ENCODE results near the gene PKN1.
"Not testable (repeated sequence)": the region's sequence is repeated elsewhere in the genome, so short reads cannot be mapped to it uniquely, and the experiment has no call there.

PKN1 gene

GRCh38 chr19:14432791-14433553 is at the start of gene PKN1:
TSS of gene PKN1 (plus strand) at chr19:14433306. CDS start at chr19:14433522, 216 bp downstream.
- DNase-seq (ENCODE audit: low read depth, low spot score) = no peak

- no peak for DNase-seq (ENCODE audit: low read depth, low spot score)
Observed at GRCh38 chr19:14383661-14384555, 49.2 kb upstream of the PKN1 start.

GRCh38 chr19:14385492-14385891 is 47.6 kb upstream of the PKN1 start:
- no peak for DNase-seq (ENCODE audit: low read depth, low spot score)

GRCh38 chr19:14390548-14390947 is 42.6 kb upstream of the PKN1 start:
- DNase-seq (ENCODE audit: low read depth, low spot score) = no peak

GRCh38 chr19:14391156-14391821 is 41.8 kb upstream of the PKN1 start:
- DNase-seq (ENCODE audit: low read depth, low spot score) = no peak

GRCh38 chr19:14393329-14393728 is 39.8 kb upstream of the PKN1 start:
- no peak for DNase-seq (ENCODE audit: low read depth, low spot score)

GRCh38 chr19:14394167-14394566 is 38.9 kb upstream of the PKN1 start:
- DNase-seq (ENCODE audit: low read depth, low spot score) = no peak

- DNase-seq (ENCODE audit: low read depth, low spot score) = no peak
Observed at GRCh38 chr19:14395262-14395661, 37.8 kb upstream of the PKN1 start.

GRCh38 chr19:14395710-14396336 is 37.3 kb upstream of the PKN1 start:
- DNase-seq (ENCODE audit: low read depth, low spot score) = no peak

- DNase-seq (ENCODE audit: low read depth, low spot score) = not testable (repeated sequence)
Observed at GRCh38 chr19:14396730-14397129, 36.4 kb upstream of the PKN1 start.

- not testable (repeated sequence) for DNase-seq (ENCODE audit: low read depth, low spot score)
Observed at GRCh38 chr19:14397168-14397567, 35.9 kb upstream of the PKN1 start.

GRCh38 chr19:14400951-14401431 is 32.1 kb upstream of the PKN1 start:
- DNase-seq (ENCODE audit: low read depth, low spot score) = no peak

- no peak for DNase-seq (ENCODE audit: low read depth, low spot score)
Observed at GRCh38 chr19:14401468-14402195, 31.5 kb upstream of the PKN1 start.

GRCh38 chr19:14402332-14403144 is 30.6 kb upstream of the PKN1 start:
- no peak for DNase-seq (ENCODE audit: low read depth, low spot score)

GRCh38 chr19:14403145-14403930 is 29.8 kb upstream of the PKN1 start:
- not testable (repeated sequence) for DNase-seq (ENCODE audit: low read depth, low spot score)

GRCh38 chr19:14404312-14404711 is 28.8 kb upstream of the PKN1 start:
- no peak for DNase-seq (ENCODE audit: low read depth, low spot score)

GRCh38 chr19:14405380-14405757 is 27.7 kb upstream of the PKN1 start:
- no peak for DNase-seq (ENCODE audit: low read depth, low spot score)

GRCh38 chr19:14405758-14406644 is 27.1 kb upstream of the PKN1 start:
- DNase-seq (ENCODE audit: low read depth, low spot score) = peak; percentile 71

Data from smooth muscle cell of the brain vasculature (primary cell).